ENCODE results near the gene NCAPH2. TPM values are rescaled to one million over a fixed set of nuclear protein-coding genes. Genes with fewer than 3 reads are reported as not detected.

NCAPH2 gene
- total RNA-seq, 4 donors from 2014 or later: 51.7 to 155 (median 55.4) TPM

- Histone ChIP-seq H3K4me1 (peaks cover 3 to 13% of the 10 kb centered on the region in 2 donors), H3K9me3 (no peaks in the 10 kb centered on the region), H3K27me3 (no peaks in the 10 kb centered on the region), H3K36me3 (no peaks in the 10 kb centered on the region), H3K4me3 (no peak overlapping the region), H3K27ac (no peak overlapping the region)
- no peak for DNase-seq
- intact Hi-C loops (cut with DNase I; ENCODE audit: low total_unique reads): loop anchor here (10.0 kb wide), 1 partner anchor 229 kb away; the partner anchor contains the start of gene MAPK11
- no peak for TF ChIP-seq POLR2A (IDR thresholded peaks at IDR 0.05)
- no peak for TF ChIP-seq CTCF (IDR thresholded peaks at IDR 0.05)
Observed at GRCh38 chr22:50503475-50504145, 4.4 kb upstream of the NCAPH2 start.

GRCh38 chr22:50504369-50505211 lies 3.4 kb upstream of the NCAPH2 start:
- H3K9me3 ChIP-seq: no peaks in the 10 kb centered on the region
- H3K27ac ChIP-seq: no peak overlapping the region
- H3K4me3 ChIP-seq: no peak overlapping the region
- no peaks in the 10 kb centered on the region for H3K36me3 ChIP-seq
- no peaks in the 10 kb centered on the region for H3K27me3 ChIP-seq
- peaks cover 3 to 13% of the 10 kb centered on the region in 2 donors for H3K4me1 ChIP-seq
- no peak for DNase-seq
- no peak for TF ChIP-seq POLR2A (IDR thresholded peaks at IDR 0.05)
- TF ChIP-seq CTCF (IDR thresholded peaks at IDR 0.05): no peak
- intact Hi-C loops (cut with DNase I; ENCODE audit: low total_unique reads): loop anchor here (10.0 kb wide), 1 partner anchor 230 kb away; the partner anchor contains the start of gene MAPK11

- intact Hi-C loops (cut with DNase I; ENCODE audit: low total_unique reads): loop anchor here (10.0 kb wide), 1 partner anchor 231 kb away; the partner anchor contains the start of gene MAPK11
- H3K27ac ChIP-seq: no peak overlapping the region
- peaks cover 3 to 13% of the 10 kb centered on the region in 2 donors for H3K4me1 ChIP-seq
- no peak overlapping the region for H3K4me3 ChIP-seq
- no peaks in the 10 kb centered on the region for H3K27me3 ChIP-seq
- DNase-seq: no peak
- H3K9me3 ChIP-seq: no peaks in the 10 kb centered on the region
- no peak for TF ChIP-seq CTCF (IDR thresholded peaks at IDR 0.05)
- no peak for TF ChIP-seq POLR2A (IDR thresholded peaks at IDR 0.05)
- no peaks in the 10 kb centered on the region for H3K36me3 ChIP-seq
Observed at GRCh38 chr22:50505276-50505775, 2.7 kb upstream of the NCAPH2 start.

- no peaks in the 10 kb centered on the region for H3K27me3 ChIP-seq
- H3K27ac ChIP-seq: peak overlapping the region in 1 of 2 donors; percentile 94
- no peak for DNase-seq
- no peaks in the 10 kb centered on the region for H3K9me3 ChIP-seq
- H3K4me3 ChIP-seq: peak overlapping the region; percentile 98 to 99
- peaks cover 3 to 13% of the 10 kb centered on the region in 2 donors for H3K4me1 ChIP-seq
- H3K36me3 ChIP-seq: no peaks in the 10 kb centered on the region
- intact Hi-C loops (cut with DNase I; ENCODE audit: low total_unique reads): loop anchor here (10.0 kb wide), 1 partner anchor 231 kb away; the partner anchor contains the start of gene MAPK11
- TF ChIP-seq POLR2A (IDR thresholded peaks at IDR 0.05) (no peak), CTCF (IDR thresholded peaks at IDR 0.05) (no peak)
Observed at GRCh38 chr22:50505776-50506610, 2.0 kb upstream of the NCAPH2 start.

Measured in uterus (tissue), 4 donors.